H9 (cell line): ENCODE data around the gene TIRAP. TPM values are rescaled to one million over a fixed set of nuclear protein-coding genes. Genes with fewer than 3 reads are reported as not detected.

Experiments used
- DNase-seq: peaks from one replicate; pipeline ENCODE4 v3.0.0-alpha.2; 2017
- H2AFZ ChIP-seq: one replicate; pipeline ENCODE4 v1.6.1; 2013; ENCODE audit warnings: mild to moderate bottlenecking, low read length, control low read depth, moderate library complexity
- H2AK5ac ChIP-seq: 2 replicates; pipeline ENCODE4 v1.6.1; 2013; ENCODE audit warnings: low read length, control low read depth, mixed read lengths; ENCODE audit not compliant: insufficient read length
- H2BK120ac ChIP-seq: one replicate; pipeline ENCODE4 v1.6.1; 2013; ENCODE audit warnings: low read depth, mild to moderate bottlenecking, low read length, control low read depth, inconsistent platforms; ENCODE audit not compliant: poor library complexity, severe bottlenecking
- H2BK12ac ChIP-seq: 2 replicates; pipeline ENCODE4 v1.6.1; 2013; ENCODE audit warnings: low read length, control low read depth, mixed read lengths, low read depth; ENCODE audit not compliant: insufficient read length
- H2BK15ac ChIP-seq: 2 replicates; pipeline ENCODE4 v1.6.1; 2013; ENCODE audit warnings: low read depth, low read length, control low read depth
- H2BK20ac ChIP-seq: one replicate; pipeline ENCODE4 v1.6.1; 2013; ENCODE audit warnings: low read depth, mild to moderate bottlenecking, low read length, control low read depth, inconsistent platforms; ENCODE audit not compliant: poor library complexity, severe bottlenecking
- H2BK5ac ChIP-seq: 2 replicates; pipeline ENCODE4 v1.6.1; 2013; ENCODE audit warnings: low read length, control low read depth, mixed read lengths; ENCODE audit not compliant: insufficient read length
- H3K14ac ChIP-seq: 2 replicates; pipeline ENCODE4 v1.6.1; 2013; ENCODE audit warnings: low read length, control low read depth; ENCODE audit not compliant: insufficient read depth
- H3K18ac ChIP-seq: 2 replicates; pipeline ENCODE4 v1.6.1; 2013; ENCODE audit warnings: low read depth, mild to moderate bottlenecking, mixed read lengths, low read length, control low read depth; ENCODE audit not compliant: insufficient read length
- H3K23ac ChIP-seq: 2 replicates; pipeline ENCODE4 v1.6.1; 2013; ENCODE audit warnings: low read length, control low read depth, mixed read lengths, low read depth; ENCODE audit not compliant: insufficient read length
- H3K23me2 ChIP-seq: 2 replicates; pipeline ENCODE4 v1.6.1; 2013; ENCODE audit warnings: low read depth, mild to moderate bottlenecking, mixed read lengths, low read length, control low read depth; ENCODE audit not compliant: insufficient read length, poor library complexity, severe bottlenecking
- H3K27ac ChIP-seq: 2 replicates; pipeline ENCODE4 v1.5.1; 2013; ENCODE audit warnings: low read length, control low read depth, mixed read lengths, low read depth; ENCODE audit not compliant: insufficient read length
- H3K27me3 ChIP-seq: 2 replicates; pipeline ENCODE4 v1.6.1; 2013; ENCODE audit warnings: low read length, control low read depth, inconsistent platforms; ENCODE audit not compliant: insufficient read depth
- H3K4ac ChIP-seq: 2 replicates; pipeline ENCODE4 v1.6.1; 2013; ENCODE audit warnings: low read depth, mild to moderate bottlenecking, control low read depth, inconsistent platforms, low read length, moderate library complexity
- H3K4me1 ChIP-seq: 2 replicates; pipeline ENCODE4 v1.6.1; 2013; ENCODE audit warnings: low read length, control low read depth, inconsistent platforms; ENCODE audit not compliant: insufficient read depth
- H3K4me2 ChIP-seq: 2 replicates; pipeline ENCODE4 v1.6.1; 2013; ENCODE audit warnings: low read length, control low read depth, mixed read lengths; ENCODE audit not compliant: insufficient read length, insufficient read depth
- H3K56ac ChIP-seq: 2 replicates; pipeline ENCODE4 v1.6.1; 2013; ENCODE audit warnings: low read depth, mild to moderate bottlenecking, mixed read lengths, low read length, control low read depth; ENCODE audit not compliant: insufficient read length
- H3K79me1 ChIP-seq: 2 replicates; pipeline ENCODE4 v1.6.1; 2013; ENCODE audit warnings: low read depth, mild to moderate bottlenecking, moderate library complexity, low read length, control low read depth, inconsistent platforms; ENCODE audit not compliant: insufficient read depth, poor library complexity, severe bottlenecking
- H3K79me2 ChIP-seq: 2 replicates; pipeline ENCODE4 v1.6.1; 2013; ENCODE audit warnings: low read length, control low read depth, inconsistent platforms; ENCODE audit not compliant: insufficient read depth
- H3K9ac ChIP-seq: 2 replicates; pipeline ENCODE4 v1.6.1; 2013; ENCODE audit warnings: low read length, control low read depth, mixed read lengths; ENCODE audit not compliant: insufficient read length; ENCODE audit errors: extremely low read depth
- H3K9me3 ChIP-seq: one replicate; pipeline ENCODE4 v1.6.1; 2013; ENCODE audit warnings: low read depth, low read length, inconsistent platforms; ENCODE audit not compliant: control insufficient read depth
- H3T11ph ChIP-seq: one replicate; pipeline ENCODE4 v1.6.1; 2013; ENCODE audit warnings: mild to moderate bottlenecking, low read length, control low read depth, inconsistent platforms
- H4K20me1 ChIP-seq: one replicate; pipeline ENCODE4 v1.6.1; 2013; ENCODE audit not compliant: control insufficient read depth, insufficient read length, insufficient read depth
- H4K5ac ChIP-seq: 2 replicates; pipeline ENCODE4 v1.6.1; 2013; ENCODE audit warnings: low read depth, mild to moderate bottlenecking, mixed read lengths, low read length, control low read depth; ENCODE audit not compliant: insufficient read length
- H4K8ac ChIP-seq: replicated peaks from 2 replicates; pipeline ENCODE4 v1.6.1; 2013; ENCODE audit warnings: low read length, control low read depth, mixed read lengths, low read depth; ENCODE audit not compliant: insufficient read length
- H4K91ac ChIP-seq: 2 replicates; pipeline ENCODE4 v1.6.1; 2013; ENCODE audit warnings: low read depth, mild to moderate bottlenecking, moderate library complexity, mixed read lengths, low read length, control low read depth; ENCODE audit not compliant: insufficient read length
- H3K27ac Mint-ChIP-seq, 3 experiments: 2 replicates in 2 of 3; 3 replicates in 1 of 3; pipeline ENCODE4 v1.8.0; 2020 to 2021; ENCODE audit warnings: mixed read lengths in 3 of 3, mild to moderate bottlenecking in 1 of 3, moderate library complexity in 1 of 3
- H3K27me3 Mint-ChIP-seq: 2 replicates; pipeline ENCODE4 v1.8.0; 2021; ENCODE audit warnings: low read depth, mild to moderate bottlenecking, moderate library complexity, mixed read lengths
- H3K36me3 Mint-ChIP-seq, 3 experiments: 2 replicates in 2 of 3; 3 replicates in 1 of 3; pipeline ENCODE4 v1.8.0; 2020 to 2021; ENCODE audit warnings: low read depth in 3 of 3, mixed read lengths in 3 of 3; ENCODE audit not compliant: insufficient read depth in 1 of 3
- H3K4me1 Mint-ChIP-seq, 2 experiments: 2 replicates each; pipeline ENCODE4 v1.8.0; 2020; ENCODE audit warnings: mixed read lengths in 2 of 2
- H3K4me3 Mint-ChIP-seq, 2 experiments: 2 replicates in 1 of 2; 3 replicates in 1 of 2; pipeline ENCODE4 v1.8.0; 2020 to 2021; ENCODE audit warnings: mild to moderate bottlenecking in 2 of 2, mixed read lengths in 2 of 2, moderate library complexity in 1 of 2
- H3K9me3 Mint-ChIP-seq, 2 experiments: 2 replicates in 1 of 2; 3 replicates in 1 of 2; pipeline ENCODE4 v1.8.0; 2020; ENCODE audit warnings: mild to moderate bottlenecking in 2 of 2, mixed read lengths in 2 of 2, moderate library complexity in 1 of 2
- WGBS: extraction: QIAGEN DNeasy Blood & Tissue Kit; methylation state at CpG from one replicate; pipeline ENCODE4 v1.1.7; 2013; ENCODE audit warnings: missing lambda C conversion rate, low lambda C conversion rate, mixed read lengths; ENCODE audit not compliant: insufficient read length; ENCODE audit errors: extremely low coverage; 5-methylcytosine and 5-hydroxymethylcytosine counted together
- total RNA-seq: library from RNA; stranded (reverse); gene quantifications from 2 replicates; pipeline ENCODE4 v1.2.1, GENCODE V29; 2021
- TF ChIP-seq, protein P1 (sequence below): fragments of 200-600 bp; sonication (generic); conservative IDR thresholded peaks from 3 replicates; pipeline ENCODE4 v1.8.0; 2021; ENCODE audit warnings: antibody characterized with exemption, mild to moderate bottlenecking

Gene TIRAP
- total RNA-seq, 1 experiment from 2014 or later: 7.0 TPM

DNA sequence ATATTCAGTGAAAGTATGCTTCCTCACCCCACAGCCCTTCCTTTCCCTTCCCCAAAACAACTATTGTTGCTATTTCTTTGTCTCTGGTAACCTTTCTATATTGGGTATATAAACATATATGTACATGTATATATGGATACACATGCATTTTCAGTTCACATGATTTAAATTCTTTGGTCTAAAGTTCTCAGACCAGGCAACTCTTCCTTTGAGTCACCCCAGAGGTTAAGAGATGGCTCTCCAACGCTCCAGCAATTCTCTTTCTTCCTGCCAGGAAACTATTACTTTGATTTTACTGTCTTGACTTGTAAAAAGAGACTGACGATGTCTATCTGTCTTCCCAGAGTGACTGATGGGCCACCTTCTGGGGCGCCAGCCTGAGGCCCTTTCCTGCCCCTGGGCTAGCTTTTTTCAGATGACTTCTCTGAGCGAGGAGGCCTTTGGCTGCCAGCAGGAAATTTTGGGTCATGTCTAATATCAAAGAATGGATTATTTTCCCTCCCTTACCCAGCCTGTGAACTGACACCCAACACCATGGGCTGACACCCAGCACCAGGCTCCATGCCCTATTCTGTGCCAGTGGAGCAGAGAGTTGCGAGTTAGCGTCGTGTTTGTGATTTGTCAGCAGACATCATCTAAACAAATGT, 58.2 kb downstream of the TIRAP start:
- Mint-ChIP-seq H3K4me1 (peaks cover 33 to 36% of the 10 kb centered on the region in 2 experiments), H3K27ac (no peak overlapping the region), H3K4me3 (no peak overlapping the region), H3K9me3 (no peaks in the 10 kb centered on the region), H3K36me3 (peaks cover 21 to 57% (median 56%) of the 10 kb centered on the region in 3 experiments), H3K27me3 (no peaks in the 10 kb centered on the region)
- Histone ChIP-seq H3K79me1 (no peaks in the 10 kb centered on the region), H4K8ac (no peak overlapping the region), H3K23me2 (no peaks in the 10 kb centered on the region), H3K4me2 (no peak overlapping the region), H3K18ac (no peak overlapping the region), H2BK5ac (no peak overlapping the region), H2BK120ac (no peak overlapping the region), H3K79me2 (no peaks in the 10 kb centered on the region), H2BK12ac (no peak overlapping the region), H3K56ac (no peak overlapping the region), H3K27me3 (no peaks in the 10 kb centered on the region), H3T11ph (no peak overlapping the region), H4K20me1 (peaks cover 3% of the 10 kb centered on the region), H3K23ac (no peak overlapping the region), H4K91ac (no peak overlapping the region), H4K5ac (no peak overlapping the region), H3K14ac (no peak overlapping the region), H2AFZ (no peak overlapping the region), H3K4me1 (peaks cover 9% of the 10 kb centered on the region; the same call in 1 of the 2 replicates), H2AK5ac (no peak overlapping the region), H3K27ac (no peak overlapping the region), H3K9ac (no peak overlapping the region), H3K9me3 (no peaks in the 10 kb centered on the region), H3K4ac (no peak overlapping the region), H2BK20ac (no peak overlapping the region), H2BK15ac (no peak overlapping the region)
- TF ChIP-seq, protein P1, sequence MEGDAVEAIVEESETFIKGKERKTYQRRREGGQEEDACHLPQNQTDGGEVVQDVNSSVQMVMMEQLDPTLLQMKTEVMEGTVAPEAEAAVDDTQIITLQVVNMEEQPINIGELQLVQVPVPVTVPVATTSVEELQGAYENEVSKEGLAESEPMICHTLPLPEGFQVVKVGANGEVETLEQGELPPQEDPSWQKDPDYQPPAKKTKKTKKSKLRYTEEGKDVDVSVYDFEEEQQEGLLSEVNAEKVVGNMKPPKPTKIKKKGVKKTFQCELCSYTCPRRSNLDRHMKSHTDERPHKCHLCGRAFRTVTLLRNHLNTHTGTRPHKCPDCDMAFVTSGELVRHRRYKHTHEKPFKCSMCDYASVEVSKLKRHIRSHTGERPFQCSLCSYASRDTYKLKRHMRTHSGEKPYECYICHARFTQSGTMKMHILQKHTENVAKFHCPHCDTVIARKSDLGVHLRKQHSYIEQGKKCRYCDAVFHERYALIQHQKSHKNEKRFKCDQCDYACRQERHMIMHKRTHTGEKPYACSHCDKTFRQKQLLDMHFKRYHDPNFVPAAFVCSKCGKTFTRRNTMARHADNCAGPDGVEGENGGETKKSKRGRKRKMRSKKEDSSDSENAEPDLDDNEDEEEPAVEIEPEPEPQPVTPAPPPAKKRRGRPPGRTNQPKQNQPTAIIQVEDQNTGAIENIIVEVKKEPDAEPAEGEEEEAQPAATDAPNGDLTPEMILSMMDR: no peak
- WGBS: no CpG with 5 or more reads among the region's 7 CpGs
- DNase-seq: no peak
